ENCODE results near the gene PLXNA2. TPM values are rescaled to one million over a fixed set of nuclear protein-coding genes. Genes with fewer than 3 reads are reported as not detected.
A peak's percentile ranks its signal among the peaks of the same experiment; 100 is the strongest.

Gene PLXNA2
- total and polyA plus RNA-seq, 2 experiments from 2014 or later: 3.7 to 5.4 TPM

- H3F3A ChIP-seq (ENCODE audit: insufficient read depth): no peaks in the 10 kb centered on the region
- 64 to 68% methylated on average over 2 of the region's 2 CpGs for WGBS, 2 experiments (ENCODE audit: low coverage in 1 of 2, low lambda C conversion rate in 2 of 2, missing lambda C conversion rate in 2 of 2)
- no peak overlapping the region for H3K27ac ChIP-seq
- no peaks in the 10 kb centered on the region for H4K20me1 ChIP-seq (ENCODE audit: insufficient read depth)
- H3K4me2 ChIP-seq (ENCODE audit: unreplicated experiment): no peak overlapping the region
- TF ChIP-seq EZH2phosphoT487 (IDR thresholded peaks at IDR 0.05; ENCODE audit: insufficient read depth, low read depth) (no peak), EZH2 (IDR thresholded peaks at IDR 0.05; ENCODE audit: insufficient read depth, poor library complexity, severe bottlenecking) (no peak)
- no peaks in the 10 kb centered on the region for H3K4me1 ChIP-seq (ENCODE audit: insufficient read depth)
- H3K4me3 ChIP-seq: no peak overlapping the region
- no peaks in the 10 kb centered on the region for H3K36me3 ChIP-seq (ENCODE audit: low read depth)
- DNase-seq: no peak
- H3K9me3 ChIP-seq (ENCODE audit: low read depth): no peaks in the 10 kb centered on the region
- peaks cover 87% of the 10 kb centered on the region for H3K27me3 ChIP-seq (replicated peaks; ENCODE audit: insufficient read depth)
- no peak overlapping the region for H2AFZ ChIP-seq
- in situ Hi-C loops (cut with MboI): no loop called here
- H3K9ac ChIP-seq: no peak overlapping the region
- no peaks in the 10 kb centered on the region for H3K79me2 ChIP-seq (ENCODE audit: insufficient read depth)
- no peaks in the 10 kb centered on the region for H3K9me2 ChIP-seq (ENCODE audit: insufficient read depth)
Observed at GRCh38 chr1:208270651-208271141, 26.5 kb upstream of the PLXNA2 start.

- Histone ChIP-seq H3K9ac (no peak overlapping the region), H3K4me3 (no peak overlapping the region), H3K4me2 (ENCODE audit: unreplicated experiment) (no peak overlapping the region), H2AFZ (no peak overlapping the region), H3K36me3 (ENCODE audit: low read depth) (no peaks in the 10 kb centered on the region), H4K20me1 (ENCODE audit: insufficient read depth) (no peaks in the 10 kb centered on the region), H3K9me2 (ENCODE audit: insufficient read depth) (no peaks in the 10 kb centered on the region), H3K79me2 (ENCODE audit: insufficient read depth) (no peaks in the 10 kb centered on the region), H3K9me3 (ENCODE audit: low read depth) (no peaks in the 10 kb centered on the region), H3K4me1 (ENCODE audit: insufficient read depth) (no peaks in the 10 kb centered on the region), H3F3A (ENCODE audit: insufficient read depth) (no peaks in the 10 kb centered on the region), H3K27ac (no peak overlapping the region), H3K27me3 (replicated peaks; ENCODE audit: insufficient read depth) (peaks cover 96% of the 10 kb centered on the region)
- peak; percentile 18 for DNase-seq
- in situ Hi-C loops (cut with MboI): no loop called here
- TF ChIP-seq EZH2 (IDR thresholded peaks at IDR 0.05; ENCODE audit: insufficient read depth, poor library complexity, severe bottlenecking) (no peak), EZH2phosphoT487 (IDR thresholded peaks at IDR 0.05; ENCODE audit: insufficient read depth, low read depth) (no peak)
- 1 to 2% methylated on average over 6 of the region's 6 CpGs for WGBS, 2 experiments (ENCODE audit: low coverage in 1 of 2, low lambda C conversion rate in 2 of 2, missing lambda C conversion rate in 2 of 2)
Observed at GRCh38 chr1:208269338-208269666, 25.1 kb upstream of the PLXNA2 start.

- Histone ChIP-seq H3K9ac (no peak overlapping the region), H3K27ac (no peak overlapping the region), H3K4me1 (ENCODE audit: insufficient read depth) (no peaks in the 10 kb centered on the region), H3K79me2 (ENCODE audit: insufficient read depth) (no peaks in the 10 kb centered on the region), H3K4me2 (ENCODE audit: unreplicated experiment) (no peak overlapping the region), H3K36me3 (ENCODE audit: low read depth) (no peaks in the 10 kb centered on the region), H3K9me3 (ENCODE audit: low read depth) (no peaks in the 10 kb centered on the region), H2AFZ (no peak overlapping the region), H3K4me3 (no peak overlapping the region), H3K9me2 (ENCODE audit: insufficient read depth) (no peaks in the 10 kb centered on the region), H3F3A (ENCODE audit: insufficient read depth) (no peaks in the 10 kb centered on the region), H4K20me1 (ENCODE audit: insufficient read depth) (no peaks in the 10 kb centered on the region), H3K27me3 (replicated peaks; ENCODE audit: insufficient read depth) (peaks cover 96% of the 10 kb centered on the region)
- WGBS, 2 experiments (ENCODE audit: low coverage in 1 of 2, low lambda C conversion rate in 2 of 2, missing lambda C conversion rate in 2 of 2): 17 to 19% methylated on average over 9 of the region's 9 CpGs
- DNase-seq: no peak
- no peak for TF ChIP-seq EZH2 (IDR thresholded peaks at IDR 0.05; ENCODE audit: insufficient read depth, poor library complexity, severe bottlenecking)
- no peak for TF ChIP-seq EZH2phosphoT487 (IDR thresholded peaks at IDR 0.05; ENCODE audit: insufficient read depth, low read depth)
- in situ Hi-C loops (cut with MboI): no loop called here
Observed at GRCh38 chr1:208268541-208269337, 24.6 kb upstream of the PLXNA2 start.

GRCh38 chr1:208265525-208265924 lies 21.3 kb upstream of the PLXNA2 start:
- Histone ChIP-seq H3F3A (ENCODE audit: insufficient read depth) (no peaks in the 10 kb centered on the region), H3K27ac (no peak overlapping the region), H3K4me1 (ENCODE audit: insufficient read depth) (no peaks in the 10 kb centered on the region), H3K9me2 (ENCODE audit: insufficient read depth) (no peaks in the 10 kb centered on the region), H4K20me1 (ENCODE audit: insufficient read depth) (no peaks in the 10 kb centered on the region), H3K4me3 (no peak overlapping the region), H3K4me2 (ENCODE audit: unreplicated experiment) (no peak overlapping the region), H3K9me3 (ENCODE audit: low read depth) (no peaks in the 10 kb centered on the region), H3K9ac (no peak overlapping the region), H3K36me3 (ENCODE audit: low read depth) (no peaks in the 10 kb centered on the region), H2AFZ (no peak overlapping the region), H3K27me3 (replicated peaks; ENCODE audit: insufficient read depth) (peaks cover 88% of the 10 kb centered on the region), H3K79me2 (ENCODE audit: insufficient read depth) (no peaks in the 10 kb centered on the region)
- DNase-seq: no peak
- 4 to 21% methylated on average over 1 to 3 of the region's 3 CpGs for WGBS, 2 experiments (ENCODE audit: low coverage in 1 of 2, low lambda C conversion rate in 2 of 2, missing lambda C conversion rate in 2 of 2)
- TF ChIP-seq EZH2 (IDR thresholded peaks at IDR 0.05; ENCODE audit: insufficient read depth, poor library complexity, severe bottlenecking) (no peak), EZH2phosphoT487 (IDR thresholded peaks at IDR 0.05; ENCODE audit: insufficient read depth, low read depth) (no peak)
- in situ Hi-C loops (cut with MboI): no loop called here
